Measurements from ENCODE around the gene TYW3. TPM values are rescaled to one million over a fixed set of nuclear protein-coding genes. Genes with fewer than 3 reads are reported as not detected.

Gene TYW3
- total and polyA plus RNA-seq, 2 of the 13 experiments (the other 11 are each of a cell fraction or from before 2014, with no cell fraction given): 17.6 to 45.8 TPM

DNA sequence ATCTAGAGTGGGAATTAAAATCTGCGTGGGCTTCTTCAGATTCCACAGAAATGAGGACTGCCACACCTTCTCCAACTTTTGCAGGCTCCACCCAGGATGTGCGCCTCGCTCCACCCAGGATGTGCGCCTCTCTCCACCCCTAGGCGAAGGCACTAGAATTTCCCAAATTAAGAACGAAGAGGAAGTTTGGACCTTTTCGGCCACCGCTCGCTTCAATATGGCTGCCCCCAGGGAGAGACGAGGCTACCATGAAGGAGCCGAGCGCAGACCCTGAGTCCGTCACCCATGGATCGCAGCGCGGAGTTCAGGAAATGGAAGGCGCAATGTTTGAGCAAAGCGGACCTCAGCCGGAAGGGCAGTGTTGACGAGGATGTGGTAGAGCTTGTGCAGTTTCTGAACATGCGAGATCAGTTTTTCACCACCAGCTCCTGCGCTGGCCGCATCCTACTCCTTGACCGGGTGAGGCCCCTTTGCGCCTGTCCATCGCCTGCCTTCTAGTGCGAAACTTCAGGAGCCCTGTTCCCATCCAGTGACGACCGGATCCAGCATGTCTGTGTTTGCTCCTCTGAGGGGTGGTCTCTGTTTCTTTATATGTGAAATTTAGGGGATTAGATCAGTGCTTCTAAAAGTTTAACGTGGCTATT, at the start of gene TYW3, which contains the start of gene CRYZ (continued):
- TF ChIP-seq, protein P1, sequence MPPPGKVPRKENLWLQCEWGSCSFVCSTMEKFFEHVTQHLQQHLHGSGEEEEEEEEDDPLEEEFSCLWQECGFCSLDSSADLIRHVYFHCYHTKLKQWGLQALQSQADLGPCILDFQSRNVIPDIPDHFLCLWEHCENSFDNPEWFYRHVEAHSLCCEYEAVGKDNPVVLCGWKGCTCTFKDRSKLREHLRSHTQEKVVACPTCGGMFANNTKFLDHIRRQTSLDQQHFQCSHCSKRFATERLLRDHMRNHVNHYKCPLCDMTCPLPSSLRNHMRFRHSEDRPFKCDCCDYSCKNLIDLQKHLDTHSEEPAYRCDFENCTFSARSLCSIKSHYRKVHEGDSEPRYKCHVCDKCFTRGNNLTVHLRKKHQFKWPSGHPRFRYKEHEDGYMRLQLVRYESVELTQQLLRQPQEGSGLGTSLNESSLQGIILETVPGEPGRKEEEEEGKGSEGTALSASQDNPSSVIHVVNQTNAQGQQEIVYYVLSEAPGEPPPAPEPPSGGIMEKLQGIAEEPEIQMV (CRISPR knock-in tag; IDR thresholded peaks at IDR 0.05; ENCODE audit: low read depth): peak; percentile 37; the same call in 1 of the 2 replicates
- TF ChIP-seq, protein P2, sequence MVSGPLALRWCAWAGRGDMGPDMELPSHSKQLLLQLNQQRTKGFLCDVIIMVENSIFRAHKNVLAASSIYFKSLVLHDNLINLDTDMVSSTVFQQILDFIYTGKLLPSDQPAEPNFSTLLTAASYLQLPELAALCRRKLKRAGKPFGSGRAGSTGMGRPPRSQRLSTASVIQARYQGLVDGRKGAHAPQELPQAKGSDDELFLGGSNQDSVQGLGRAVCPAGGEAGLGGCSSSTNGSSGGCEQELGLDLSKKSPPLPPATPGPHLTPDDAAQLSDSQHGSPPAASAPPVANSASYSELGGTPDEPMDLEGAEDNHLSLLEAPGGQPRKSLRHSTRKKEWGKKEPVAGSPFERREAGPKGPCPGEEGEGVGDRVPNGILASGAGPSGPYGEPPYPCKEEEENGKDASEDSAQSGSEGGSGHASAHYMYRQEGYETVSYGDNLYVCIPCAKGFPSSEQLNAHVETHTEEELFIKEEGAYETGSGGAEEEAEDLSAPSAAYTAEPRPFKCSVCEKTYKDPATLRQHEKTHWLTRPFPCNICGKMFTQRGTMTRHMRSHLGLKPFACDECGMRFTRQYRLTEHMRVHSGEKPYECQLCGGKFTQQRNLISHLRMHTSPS (CRISPR knock-in tag; IDR thresholded peaks at IDR 0.05; ENCODE audit: low read depth): no peak
- TF ChIP-seq ZNF329 (CRISPR knock-in tag; IDR thresholded peaks at IDR 0.05; ENCODE audit: low read depth): peak; percentile 86; the same call in 1 of the 2 replicates
- TF ChIP-seq ZSCAN12 (CRISPR knock-in tag; IDR thresholded peaks at IDR 0.05): no peak; the same call in 1 of the 2 replicates
- no peak for TF ChIP-seq ZNF180 (CRISPR knock-in tag; IDR thresholded peaks at IDR 0.05; ENCODE audit: borderline replicate concordance, low read depth)
- TF ChIP-seq TBP (CRISPR knock-in tag; IDR thresholded peaks at IDR 0.05): no peak
- peak; percentile 75; the same call in 1 of the 2 replicates for TF ChIP-seq SIN3A (IDR thresholded peaks at IDR 0.05; ENCODE audit: borderline replicate concordance, low read depth, low read length)
- TF ChIP-seq ZNF780A (CRISPR knock-in tag; IDR thresholded peaks at IDR 0.05): peak; percentile 62; the same call in 1 of the 2 replicates
- TF ChIP-seq, protein P3, sequence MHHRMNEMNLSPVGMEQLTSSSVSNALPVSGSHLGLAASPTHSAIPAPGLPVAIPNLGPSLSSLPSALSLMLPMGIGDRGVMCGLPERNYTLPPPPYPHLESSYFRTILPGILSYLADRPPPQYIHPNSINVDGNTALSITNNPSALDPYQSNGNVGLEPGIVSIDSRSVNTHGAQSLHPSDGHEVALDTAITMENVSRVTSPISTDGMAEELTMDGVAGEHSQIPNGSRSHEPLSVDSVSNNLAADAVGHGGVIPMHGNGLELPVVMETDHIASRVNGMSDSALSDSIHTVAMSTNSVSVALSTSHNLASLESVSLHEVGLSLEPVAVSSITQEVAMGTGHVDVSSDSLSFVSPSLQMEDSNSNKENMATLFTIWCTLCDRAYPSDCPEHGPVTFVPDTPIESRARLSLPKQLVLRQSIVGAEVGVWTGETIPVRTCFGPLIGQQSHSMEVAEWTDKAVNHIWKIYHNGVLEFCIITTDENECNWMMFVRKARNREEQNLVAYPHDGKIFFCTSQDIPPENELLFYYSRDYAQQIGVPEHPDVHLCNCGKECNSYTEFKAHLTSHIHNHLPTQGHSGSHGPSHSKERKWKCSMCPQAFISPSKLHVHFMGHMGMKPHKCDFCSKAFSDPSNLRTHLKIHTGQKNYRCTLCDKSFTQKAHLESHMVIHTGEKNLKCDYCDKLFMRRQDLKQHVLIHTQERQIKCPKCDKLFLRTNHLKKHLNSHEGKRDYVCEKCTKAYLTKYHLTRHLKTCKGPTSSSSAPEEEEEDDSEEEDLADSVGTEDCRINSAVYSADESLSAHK (CRISPR knock-in tag; IDR thresholded peaks at IDR 0.05; ENCODE audit: borderline replicate concordance): 0 out of 2 replicates have a peak, but pooled peaks have one; percentile 35
- TF ChIP-seq, protein P4, sequence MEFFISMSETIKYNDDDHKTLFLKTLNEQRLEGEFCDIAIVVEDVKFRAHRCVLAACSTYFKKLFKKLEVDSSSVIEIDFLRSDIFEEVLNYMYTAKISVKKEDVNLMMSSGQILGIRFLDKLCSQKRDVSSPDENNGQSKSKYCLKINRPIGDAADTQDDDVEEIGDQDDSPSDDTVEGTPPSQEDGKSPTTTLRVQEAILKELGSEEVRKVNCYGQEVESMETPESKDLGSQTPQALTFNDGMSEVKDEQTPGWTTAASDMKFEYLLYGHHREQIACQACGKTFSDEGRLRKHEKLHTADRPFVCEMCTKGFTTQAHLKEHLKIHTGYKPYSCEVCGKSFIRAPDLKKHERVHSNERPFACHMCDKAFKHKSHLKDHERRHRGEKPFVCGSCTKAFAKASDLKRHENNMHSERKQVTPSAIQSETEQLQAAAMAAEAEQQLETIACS (CRISPR knock-in tag; IDR thresholded peaks at IDR 0.05): no peak
- TF ChIP-seq ZFP36 (IDR thresholded peaks at IDR 0.05; ENCODE audit: borderline replicate concordance, low read depth, low read length, partially characterized antibody): no peak
- TF ChIP-seq SP1 (IDR thresholded peaks at IDR 0.05): no peak
- TF ChIP-seq SP1 (CRISPR knock-in tag; IDR thresholded peaks at IDR 0.05): peak; percentile 37; the same call in 1 of the 2 replicates
- TF ChIP-seq ZNF709 (CRISPR knock-in tag; IDR thresholded peaks at IDR 0.05): peak; percentile 90; the same call in 1 of the 2 replicates
- TF ChIP-seq ZNF7 (CRISPR knock-in tag; IDR thresholded peaks at IDR 0.05): no peak
- TF ChIP-seq FOXK1 (CRISPR knock-in tag; IDR thresholded peaks at IDR 0.05; ENCODE audit: borderline replicate concordance, low read depth): peak; percentile 72
- peak; percentile 33; the same call in 1 of the 2 replicates for TF ChIP-seq IRF2 (CRISPR knock-in tag; IDR thresholded peaks at IDR 0.05)
- no peak for TF ChIP-seq NFYB (CRISPR knock-in tag; IDR thresholded peaks at IDR 0.05)
- peak; percentile 91; the same call in 1 of the 2 replicates for TF ChIP-seq NFKB2 (CRISPR knock-in tag; IDR thresholded peaks at IDR 0.05; ENCODE audit: borderline replicate concordance)
- TF ChIP-seq MED1 (CRISPR knock-in tag; IDR thresholded peaks at IDR 0.05): peak; percentile 83
- no peak for TF ChIP-seq ZNF724P (CRISPR knock-in tag; IDR thresholded peaks at IDR 0.05; ENCODE audit: borderline replicate concordance)
- peak; percentile 42; the same call in 1 of the 2 replicates for TF ChIP-seq ZNF670 (CRISPR knock-in tag; IDR thresholded peaks at IDR 0.05; ENCODE audit: borderline replicate concordance)
- TF ChIP-seq ZNF776 (CRISPR knock-in tag; IDR thresholded peaks at IDR 0.05): peak; percentile 47; the same call in 1 of the 2 replicates

Data from HepG2 (cell line).